ENCODE data around the gene GRIK4. TPM values are rescaled to one million over a fixed set of nuclear protein-coding genes. Genes with fewer than 3 reads are reported as not detected.

GRIK4 gene
- total RNA-seq, 2 donors from 2014 or later: 0.05 to 1.7 TPM

- H3K36me3 ChIP-seq: no peaks in the 10 kb centered on the region
- no peak overlapping the region for H3K4me3 ChIP-seq
- no peaks in the 10 kb centered on the region for H3K9me3 ChIP-seq
- DNase-seq (ENCODE audit: low spot score): no peak
- TF ChIP-seq POLR2A (IDR thresholded peaks at IDR 0.05): no peak
- no peak for TF ChIP-seq CTCF (IDR thresholded peaks at IDR 0.05)
- no peak for TF ChIP-seq POLR2AphosphoS5 (IDR thresholded peaks at IDR 0.05)
- WGBS: 80% methylated on average over 1 of the region's 1 CpG
- no peaks in the 10 kb centered on the region for H3K4me1 ChIP-seq (replicated peaks)
- intact Hi-C loops (cut with DNase I): no loop called here
- no peak overlapping the region for H3K27ac ChIP-seq
- H3K27me3 ChIP-seq (replicated peaks; ENCODE audit: insufficient read depth): no peaks in the 10 kb centered on the region
These were observed 59.9 kb downstream of the GRIK4 start for GRCh38 chr11:120571476-120571875.

- Histone ChIP-seq H3K27ac (no peak overlapping the region), H3K4me3 (no peak overlapping the region), H3K27me3 (replicated peaks; ENCODE audit: insufficient read depth) (no peaks in the 10 kb centered on the region), H3K36me3 (no peaks in the 10 kb centered on the region), H3K4me1 (replicated peaks) (no peaks in the 10 kb centered on the region), H3K9me3 (no peaks in the 10 kb centered on the region)
- no peak for DNase-seq (ENCODE audit: low spot score)
- intact Hi-C loops (cut with DNase I): no loop called here
- 93% methylated on average over 10 of the region's 10 CpGs for WGBS
- TF ChIP-seq CTCF (IDR thresholded peaks at IDR 0.05) (no peak), POLR2A (IDR thresholded peaks at IDR 0.05) (no peak), POLR2AphosphoS5 (IDR thresholded peaks at IDR 0.05) (no peak)
These were observed 62.3 kb downstream of the GRIK4 start for GRCh38 chr11:120573756-120574354.

GRCh38 chr11:120574876-120575275 is 63.3 kb downstream of the GRIK4 start:
- intact Hi-C loops (cut with DNase I): no loop called here
- TF ChIP-seq POLR2AphosphoS5 (IDR thresholded peaks at IDR 0.05): no peak
- no peak for TF ChIP-seq CTCF (IDR thresholded peaks at IDR 0.05)
- no peak for TF ChIP-seq POLR2A (IDR thresholded peaks at IDR 0.05)
- 79% methylated on average over 8 of the region's 8 CpGs for whole genome bisulfite sequencing
- H3K4me3 ChIP-seq: no peak overlapping the region
- no peaks in the 10 kb centered on the region for H3K27me3 ChIP-seq (replicated peaks; ENCODE audit: insufficient read depth)
- no peaks in the 10 kb centered on the region for H3K36me3 ChIP-seq
- no peak overlapping the region for H3K27ac ChIP-seq
- H3K4me1 ChIP-seq (replicated peaks): no peaks in the 10 kb centered on the region
- H3K9me3 ChIP-seq: no peaks in the 10 kb centered on the region
- DNase-seq (ENCODE audit: low spot score): no peak

GRCh38 chr11:120575461-120575860 is 63.9 kb downstream of the GRIK4 start:
- TF ChIP-seq CTCF (IDR thresholded peaks at IDR 0.05): no peak
- no peak for TF ChIP-seq POLR2AphosphoS5 (IDR thresholded peaks at IDR 0.05)
- no peak for TF ChIP-seq POLR2A (IDR thresholded peaks at IDR 0.05)
- Histone ChIP-seq H3K27ac (no peak overlapping the region), H3K36me3 (no peaks in the 10 kb centered on the region), H3K27me3 (replicated peaks; ENCODE audit: insufficient read depth) (no peaks in the 10 kb centered on the region), H3K9me3 (no peaks in the 10 kb centered on the region), H3K4me1 (replicated peaks) (no peaks in the 10 kb centered on the region), H3K4me3 (no peak overlapping the region)
- WGBS: 91% methylated on average over 9 of the region's 9 CpGs
- no peak for DNase-seq (ENCODE audit: low spot score)
- intact Hi-C loops (cut with DNase I): no loop called here

- intact Hi-C loops (cut with DNase I): no loop called here
- H3K36me3 ChIP-seq: no peaks in the 10 kb centered on the region
- WGBS: 84% methylated on average over 6 of the region's 7 CpGs
- H3K9me3 ChIP-seq: no peaks in the 10 kb centered on the region
- no peak for DNase-seq (ENCODE audit: low spot score)
- H3K27me3 ChIP-seq (replicated peaks; ENCODE audit: insufficient read depth): no peaks in the 10 kb centered on the region
- no peak overlapping the region for H3K27ac ChIP-seq
- no peaks in the 10 kb centered on the region for H3K4me1 ChIP-seq (replicated peaks)
- TF ChIP-seq CTCF (IDR thresholded peaks at IDR 0.05): no peak
- TF ChIP-seq POLR2A (IDR thresholded peaks at IDR 0.05): no peak
- TF ChIP-seq POLR2AphosphoS5 (IDR thresholded peaks at IDR 0.05): no peak
- no peak overlapping the region for H3K4me3 ChIP-seq
These were observed 65.1 kb downstream of the GRIK4 start for GRCh38 chr11:120576606-120577005.
